Loucy (cell line): ENCODE data around the gene CAMKV.

Source experiments
- H2AFZ ChIP-seq: fragments of 200-600 bp; sonication (generic); 2 replicates; pipeline ENCODE4 v1.6.0; 2016; ENCODE audit warnings: antibody characterized with exemption, mild to moderate bottlenecking, low read length, moderate library complexity
- H3F3A ChIP-seq: fragments of 200-600 bp; 2 replicates; pipeline ENCODE4 v1.6.0; 2016; ENCODE audit warnings: antibody characterized with exemption, low read depth, mild to moderate bottlenecking
- H3K27me3 ChIP-seq: fragments of 200-600 bp; sonication (generic); 2 replicates; pipeline ENCODE4 v1.6.1; 2014; ENCODE audit warnings: low read length, mild to moderate bottlenecking; ENCODE audit not compliant: insufficient read depth, poor library complexity, severe bottlenecking
- H3K36me3 ChIP-seq: fragments of 200-600 bp; sonication (generic); 2 replicates; pipeline ENCODE4 v1.6.1; 2016; ENCODE audit warnings: low read length; ENCODE audit not compliant: insufficient read depth
- H3K4me1 ChIP-seq: fragments of 200-600 bp; sonication (generic); 2 replicates; pipeline ENCODE4 v1.5.1; 2014; ENCODE audit warnings: low read length, mild to moderate bottlenecking; ENCODE audit not compliant: insufficient read depth, poor library complexity, severe bottlenecking
- H3K4me2 ChIP-seq: fragments of 200-600 bp; sonication (generic); 2 replicates; pipeline ENCODE4 v1.6.0; 2014; ENCODE audit warnings: antibody characterized with exemption, low read length, low read depth, mild to moderate bottlenecking; ENCODE audit not compliant: poor library complexity, severe bottlenecking
- H3K4me3 ChIP-seq: fragments of 200-600 bp; sonication (generic); 2 replicates; pipeline ENCODE4 v1.5.1; 2014; ENCODE audit warnings: low read length, mild to moderate bottlenecking, mixed read lengths; ENCODE audit not compliant: poor library complexity, severe bottlenecking
- H3K79me2 ChIP-seq: fragments of 200-600 bp; sonication (generic); 2 replicates; pipeline ENCODE4 v1.6.1; 2014; ENCODE audit warnings: low read length; ENCODE audit not compliant: insufficient read depth
- H3K9ac ChIP-seq: fragments of 200-600 bp; sonication (generic); 2 replicates; pipeline ENCODE4 v1.6.0; 2014; ENCODE audit warnings: mild to moderate bottlenecking, low read depth, low read length, moderate library complexity; ENCODE audit not compliant: poor library complexity, severe bottlenecking
- H3K9me2 ChIP-seq: fragments of 200-600 bp; sonication (generic); replicated peaks from 2 replicates; pipeline ENCODE4 v1.6.1; 2016; ENCODE audit warnings: low read depth, low read length, mixed read lengths
- H3K9me3 ChIP-seq: fragments of 200-600 bp; sonication (generic); 2 replicates; pipeline ENCODE4 v1.6.1; 2014; ENCODE audit warnings: mild to moderate bottlenecking, antibody characterized with exemption, low read length, low read depth; ENCODE audit not compliant: insufficient read depth
- H4K20me1 ChIP-seq: fragments of 200-600 bp; sonication (generic); 2 replicates; pipeline ENCODE4 v1.6.0; 2014; ENCODE audit warnings: antibody characterized with exemption, low read length, mild to moderate bottlenecking; ENCODE audit not compliant: insufficient read depth, poor library complexity, severe bottlenecking
- CTCF ChIP-seq: fragments of 200-600 bp; sonication (generic); conservative IDR thresholded peaks from 2 replicates; pipeline ENCODE4 v1.5.1; 2014; ENCODE audit warnings: mild to moderate bottlenecking, antibody characterized with exemption, low read length
- EZH2phosphoT487 ChIP-seq: fragments of 200-600 bp; IDR thresholded peaks from 2 replicates; pipeline ENCODE4 v1.6.1; 2018; ENCODE audit warnings: antibody characterized with exemption, mild to moderate bottlenecking, moderate library complexity, borderline replicate concordance

Gene CAMKV

GRCh38 chr3:49873623-49874022 lies 3.9 kb upstream of the CAMKV start:
- H4K20me1 ChIP-seq = no peaks in the 10 kb centered on the region
- no peak overlapping the region for H3K9ac ChIP-seq
- H3K79me2 ChIP-seq = no peaks in the 10 kb centered on the region
- H3K4me3 ChIP-seq = no peak overlapping the region
- no peaks in the 10 kb centered on the region for H3K9me2 ChIP-seq
- H3K9me3 ChIP-seq = no peaks in the 10 kb centered on the region
- H3K36me3 ChIP-seq = no peaks in the 10 kb centered on the region
- H2AFZ ChIP-seq = no peak overlapping the region
- no peak for TF ChIP-seq EZH2phosphoT487
- TF ChIP-seq CTCF = no peak
- H3K4me1 ChIP-seq = no peaks in the 10 kb centered on the region
- H3K27me3 ChIP-seq = no peaks in the 10 kb centered on the region
- no peaks in the 10 kb centered on the region for H3F3A ChIP-seq
- H3K4me2 ChIP-seq = no peak overlapping the region

DNA sequence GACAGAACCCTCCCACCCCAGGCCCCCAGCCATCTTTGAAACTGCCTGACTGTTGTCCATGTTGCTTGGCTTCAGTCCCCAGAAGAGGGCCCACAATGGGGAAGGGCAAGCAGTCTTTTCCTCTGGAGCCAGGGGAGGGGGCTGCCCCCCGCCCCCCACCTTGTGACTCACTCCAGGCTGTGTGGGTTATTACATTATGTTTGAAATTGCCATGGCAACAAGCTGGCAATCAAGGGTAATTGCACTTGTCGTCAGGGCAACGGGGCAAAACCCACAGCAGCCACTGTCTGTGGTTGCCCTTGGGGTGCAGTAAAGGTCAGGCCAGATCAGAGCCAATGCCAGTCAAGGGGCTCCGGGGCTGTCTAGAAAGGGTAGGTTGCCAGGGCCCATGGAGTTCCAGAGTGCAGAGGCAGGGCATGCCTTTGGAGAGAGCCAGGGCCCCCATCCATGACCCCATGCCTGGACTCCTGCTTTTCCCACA lies 3.1 kb upstream of the CAMKV start:
- Histone ChIP-seq H3K4me1 (no peaks in the 10 kb centered on the region), H3K9me2 (no peaks in the 10 kb centered on the region), H4K20me1 (no peaks in the 10 kb centered on the region), H3K79me2 (no peaks in the 10 kb centered on the region), H3K9me3 (no peaks in the 10 kb centered on the region), H2AFZ (no peak overlapping the region), H3K9ac (no peak overlapping the region), H3K36me3 (no peaks in the 10 kb centered on the region), H3K4me2 (no peak overlapping the region), H3F3A (no peaks in the 10 kb centered on the region), H3K4me3 (no peak overlapping the region), H3K27me3 (no peaks in the 10 kb centered on the region)
- TF ChIP-seq CTCF (no peak), EZH2phosphoT487 (no peak)

GRCh38 chr3:49871531-49872153 lies 1.9 kb upstream of the CAMKV start:
- H2AFZ ChIP-seq = no peak overlapping the region
- H3K36me3 ChIP-seq = no peaks in the 10 kb centered on the region
- H3K4me1 ChIP-seq = no peaks in the 10 kb centered on the region
- H3K9me3 ChIP-seq = no peaks in the 10 kb centered on the region
- no peaks in the 10 kb centered on the region for H3K9me2 ChIP-seq
- no peak overlapping the region for H3K4me2 ChIP-seq
- H3K4me3 ChIP-seq = no peak overlapping the region
- H3K27me3 ChIP-seq = no peaks in the 10 kb centered on the region
- no peak overlapping the region for H3K9ac ChIP-seq
- H3K79me2 ChIP-seq = no peaks in the 10 kb centered on the region
- TF ChIP-seq CTCF = no peak
- no peaks in the 10 kb centered on the region for H3F3A ChIP-seq
- H4K20me1 ChIP-seq = no peaks in the 10 kb centered on the region
